HL-60 (cell line): ENCODE measurements around the gene KCNAB1.

Experiments used
- DNase-seq, 2 experiments: peaks; one replicate each; pipeline ENCODE4 v3.0.0-alpha.2; 2010 to 2020; ENCODE audit warnings: low read depth in 1 of 2, low spot score in 1 of 2
- H3K27ac ChIP-seq: fragments of 250-450 bp; sonication (Bioruptor Pico); replicated peaks from 2 replicates; pipeline ENCODE4 v1.5.1; 2020; ENCODE audit warnings: mild to moderate bottlenecking, moderate library complexity
- H3K27me3 ChIP-seq: fragments of 250-450 bp; sonication (Bioruptor Pico); 2 replicates; pipeline ENCODE4 v1.5.1; 2021; ENCODE audit warnings: mild to moderate bottlenecking, moderate library complexity; ENCODE audit not compliant: insufficient read depth, poor library complexity, severe bottlenecking
- H3K4me3 ChIP-seq: replicated peaks from 2 replicates; pipeline ENCODE4 v1.5.1; 2011; ENCODE audit warnings: mild to moderate bottlenecking, control low read depth, low read length; ENCODE audit not compliant: insufficient read depth
- CTCF ChIP-seq: IDR thresholded peaks from one replicate; pipeline ENCODE4 v1.5.1; 2011; ENCODE audit warnings: low read length, control low read depth, inconsistent platforms; ENCODE audit not compliant: insufficient read depth
- GABPA ChIP-seq: IDR thresholded peaks from 2 replicates; pipeline ENCODE4 v1.6.1; 2012; ENCODE audit warnings: low read depth
- POLR2AphosphoS5 ChIP-seq: IDR thresholded peaks from 2 replicates; pipeline ENCODE4 v1.6.1; 2012; ENCODE audit warnings: low read depth
- REST ChIP-seq: IDR thresholded peaks from 2 replicates; pipeline ENCODE4 v1.6.1; 2012; ENCODE audit warnings: low read depth; ENCODE audit not compliant: insufficient replicate concordance
- SPI1 ChIP-seq: IDR thresholded peaks from 2 replicates; pipeline ENCODE4 v1.6.1; 2012; ENCODE audit warnings: low read depth, mild to moderate bottlenecking, borderline replicate concordance

KCNAB1 gene

GRCh38 chr3:156463123-156463522 lies 342.7 kb downstream of the KCNAB1 start:
- no peak overlapping the region for H3K27ac ChIP-seq
- peaks cover 6% of the 10 kb centered on the region for H3K27me3 ChIP-seq
- no peak for DNase-seq
- TF ChIP-seq GABPA (no peak), POLR2AphosphoS5 (no peak), REST (no peak), SPI1 (no peak)
- no peak overlapping the region for H3K4me3 ChIP-seq

- no peak for DNase-seq
- Histone ChIP-seq H3K4me3 (no peak overlapping the region), H3K27ac (no peak overlapping the region), H3K27me3 (peaks cover 8% of the 10 kb centered on the region)
- no peak for TF ChIP-seq SPI1
- no peak for TF ChIP-seq CTCF
- TF ChIP-seq GABPA: no peak
- no peak for TF ChIP-seq REST
- TF ChIP-seq POLR2AphosphoS5: no peak
Observed at GRCh38 chr3:156465194-156465593, 344.8 kb downstream of the KCNAB1 start.

GRCh38 chr3:156469456-156469855 lies 349.1 kb downstream of the KCNAB1 start:
- Histone ChIP-seq H3K27ac (no peak overlapping the region), H3K4me3 (no peak overlapping the region), H3K27me3 (peaks cover 8% of the 10 kb centered on the region)
- no peak for DNase-seq
- TF ChIP-seq GABPA (no peak), POLR2AphosphoS5 (no peak), CTCF (no peak), REST (no peak), SPI1 (no peak)

GRCh38 chr3:156471431-156471830 lies 351.1 kb downstream of the KCNAB1 start:
- H3K27me3 ChIP-seq: peaks cover 12% of the 10 kb centered on the region
- TF ChIP-seq POLR2AphosphoS5 (no peak), REST (no peak), CTCF (no peak), GABPA (no peak)
- no peak overlapping the region for H3K4me3 ChIP-seq
- no peak for DNase-seq
- H3K27ac ChIP-seq: no peak overlapping the region
